HG03571 (cell line): Measurements from ENCODE around the gene PHF8.

Source experiments
- ATAC-seq: cut with Tn5 transposase; IDR thresholded peaks from one replicate; pipeline ENCODE4 v1.9.1; 2021; ENCODE audit not compliant: unreplicated experiment

The PHF8 gene

DNA sequence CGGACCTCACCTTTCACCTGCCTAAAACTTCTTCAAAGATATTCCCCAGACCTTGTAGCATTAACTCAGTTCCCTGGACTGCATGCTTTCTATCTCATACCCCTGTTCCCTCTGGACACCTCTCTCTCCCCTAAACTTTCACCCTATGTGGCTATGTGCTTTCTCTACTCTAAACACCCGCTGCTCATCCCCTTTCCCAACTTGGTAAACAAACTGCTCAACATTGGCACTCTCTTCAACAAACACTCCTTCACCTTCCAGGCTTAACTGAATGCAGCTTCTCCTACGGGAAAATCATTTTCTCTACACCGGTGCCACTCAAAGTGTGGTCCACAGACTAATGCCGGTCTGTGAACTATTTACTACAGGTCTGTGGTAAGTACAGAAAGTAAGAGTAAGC lies 19.9 kb downstream of the PHF8 start:
- ATAC-seq: no peak

DNA sequence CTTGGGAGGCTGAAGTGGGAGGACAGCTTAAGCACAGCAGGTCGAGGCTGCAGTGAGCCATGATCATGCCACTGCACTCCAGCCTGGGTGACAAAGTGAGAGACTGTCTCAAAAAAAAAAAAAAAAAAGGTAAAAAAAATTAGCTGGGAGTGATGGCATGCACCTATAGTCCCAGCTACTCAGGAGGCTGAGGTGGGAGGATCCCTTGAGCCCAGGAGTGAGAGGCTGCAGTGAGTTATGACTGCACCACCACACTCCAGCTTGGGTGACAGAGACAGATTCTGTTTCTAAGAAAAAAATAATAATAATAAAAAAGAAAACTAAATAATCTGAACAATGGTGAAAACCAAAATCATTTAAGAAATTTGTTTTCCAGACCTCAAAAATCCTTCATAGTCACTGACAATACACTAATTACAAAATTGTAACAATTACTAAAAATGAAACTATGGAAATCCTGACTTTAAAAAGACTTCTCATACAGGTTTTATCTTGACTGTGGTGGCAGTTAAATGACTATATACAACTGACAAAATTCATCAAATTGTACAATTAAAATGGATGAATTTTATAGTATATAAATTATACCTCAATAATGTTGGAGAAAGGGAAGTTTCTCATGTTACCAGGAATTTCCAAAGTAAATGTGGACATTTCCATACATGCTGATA lies 31.3 kb downstream of the PHF8 start:
- ATAC-seq: no peak

GRCh38 chrX:54007682-54008081 lies 36.6 kb downstream of the PHF8 start:
- no peak for ATAC-seq

GRCh38 chrX:53997724-53998123 lies 46.5 kb downstream of the PHF8 start:
- no peak for ATAC-seq

GRCh38 chrX:53992589-53992988 lies 51.7 kb downstream of the PHF8 start:
- ATAC-seq: no peak

GRCh38 chrX:53990171-53990570 lies 54.1 kb downstream of the PHF8 start:
- no peak for ATAC-seq

DNA sequence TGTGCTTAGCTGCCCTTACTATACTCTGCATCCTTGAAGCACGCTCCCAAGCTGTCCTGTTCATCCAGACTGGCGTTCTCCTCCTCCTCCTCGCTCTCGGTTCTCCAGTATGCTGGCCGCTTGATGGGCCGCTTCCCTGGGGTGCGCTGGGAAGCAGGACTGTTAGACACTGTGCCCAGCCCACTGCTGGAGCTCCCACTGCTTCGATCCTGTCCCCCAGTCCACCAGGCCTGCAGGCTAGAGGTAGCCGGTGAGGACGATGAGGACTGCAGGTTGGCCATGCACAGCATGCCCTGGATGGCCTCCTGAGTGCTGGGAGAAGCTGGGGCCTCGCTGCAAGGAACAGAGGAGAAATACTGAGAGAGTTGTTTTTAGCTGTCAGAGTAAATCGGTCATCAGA lies 59.4 kb downstream of the PHF8 start:
- no peak for ATAC-seq

DNA sequence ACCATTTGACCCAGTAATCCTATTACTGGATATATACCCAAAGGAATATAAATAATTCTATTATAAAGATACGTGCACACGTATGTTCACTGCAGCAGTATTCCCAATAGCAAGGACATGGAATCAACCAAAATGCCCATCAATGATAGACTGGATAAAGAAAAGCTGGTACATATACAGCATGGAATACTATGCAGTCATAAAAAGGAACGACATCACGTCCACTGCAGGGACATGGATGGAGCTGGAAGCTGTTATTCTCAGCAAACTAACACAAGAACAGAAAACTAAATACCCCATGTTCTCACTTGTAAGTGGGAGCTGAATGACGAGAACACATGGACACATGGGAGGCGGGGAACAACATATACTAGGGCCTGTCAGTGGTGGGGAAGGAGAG lies 69.7 kb downstream of the PHF8 start:
- ATAC-seq: no peak

DNA sequence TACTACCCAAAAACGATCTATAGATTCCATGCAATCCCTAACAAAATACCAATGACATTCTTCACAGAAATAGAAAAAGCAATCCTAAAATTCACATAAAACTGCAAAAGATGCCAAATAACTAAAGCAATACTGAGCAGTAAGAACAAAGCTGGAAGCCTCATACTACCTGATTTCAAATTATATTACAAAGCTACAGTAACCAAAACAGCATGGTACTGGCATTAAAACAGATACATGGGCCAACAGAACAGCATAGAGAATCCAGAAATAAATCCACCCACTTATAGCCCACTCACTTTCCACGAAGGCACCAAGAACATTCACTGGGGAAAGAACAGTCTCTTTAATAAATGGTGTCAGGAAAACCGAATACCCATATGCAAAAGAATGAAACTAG lies 74.7 kb downstream of the PHF8 start:
- ATAC-seq: no peak

- ATAC-seq: no peak
Measured at GRCh38 chrX:53950130-53950733, 94.0 kb downstream of the PHF8 start.

DNA sequence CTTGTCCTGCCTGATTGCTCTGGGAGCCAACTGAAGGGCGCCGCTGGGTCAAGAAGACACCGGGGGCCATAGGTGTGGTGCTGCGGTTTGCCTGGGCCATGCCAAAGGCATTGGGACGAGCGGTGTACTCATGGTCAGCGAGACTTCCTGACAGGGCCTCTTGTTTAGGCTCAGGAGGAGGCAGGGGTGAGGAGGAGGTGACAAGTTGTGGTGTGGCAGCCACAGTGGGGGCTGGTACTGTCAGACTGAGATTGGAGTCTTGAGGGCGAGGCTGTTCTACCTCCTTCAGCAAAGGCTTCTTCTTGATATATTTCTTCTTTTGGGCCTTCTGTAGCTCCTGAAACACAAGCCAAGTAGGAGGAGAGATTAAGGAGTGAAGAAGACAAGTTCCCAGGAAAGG lies 104.1 kb downstream of the PHF8 start:
- no peak for ATAC-seq

DNA sequence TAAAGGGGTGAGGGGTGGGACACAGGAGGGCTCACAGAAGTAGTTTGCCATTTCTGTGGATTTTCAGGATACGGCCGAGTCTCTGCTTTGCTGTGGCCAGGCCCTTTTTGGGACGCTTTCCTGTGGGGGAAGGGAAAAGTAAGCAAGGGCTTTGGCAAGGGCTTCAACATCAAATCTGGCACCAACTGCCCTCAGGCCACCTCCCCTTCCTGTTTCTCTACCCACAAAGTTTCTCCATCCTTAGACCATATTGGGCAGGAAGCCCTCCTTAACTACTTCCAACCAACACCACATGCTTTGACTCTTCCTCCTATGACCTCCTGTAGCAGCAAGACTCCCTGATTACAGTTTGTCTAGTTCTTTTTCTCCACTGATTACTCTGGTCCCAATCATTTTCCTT lies 105.1 kb downstream of the PHF8 start:
- no peak for ATAC-seq

DNA sequence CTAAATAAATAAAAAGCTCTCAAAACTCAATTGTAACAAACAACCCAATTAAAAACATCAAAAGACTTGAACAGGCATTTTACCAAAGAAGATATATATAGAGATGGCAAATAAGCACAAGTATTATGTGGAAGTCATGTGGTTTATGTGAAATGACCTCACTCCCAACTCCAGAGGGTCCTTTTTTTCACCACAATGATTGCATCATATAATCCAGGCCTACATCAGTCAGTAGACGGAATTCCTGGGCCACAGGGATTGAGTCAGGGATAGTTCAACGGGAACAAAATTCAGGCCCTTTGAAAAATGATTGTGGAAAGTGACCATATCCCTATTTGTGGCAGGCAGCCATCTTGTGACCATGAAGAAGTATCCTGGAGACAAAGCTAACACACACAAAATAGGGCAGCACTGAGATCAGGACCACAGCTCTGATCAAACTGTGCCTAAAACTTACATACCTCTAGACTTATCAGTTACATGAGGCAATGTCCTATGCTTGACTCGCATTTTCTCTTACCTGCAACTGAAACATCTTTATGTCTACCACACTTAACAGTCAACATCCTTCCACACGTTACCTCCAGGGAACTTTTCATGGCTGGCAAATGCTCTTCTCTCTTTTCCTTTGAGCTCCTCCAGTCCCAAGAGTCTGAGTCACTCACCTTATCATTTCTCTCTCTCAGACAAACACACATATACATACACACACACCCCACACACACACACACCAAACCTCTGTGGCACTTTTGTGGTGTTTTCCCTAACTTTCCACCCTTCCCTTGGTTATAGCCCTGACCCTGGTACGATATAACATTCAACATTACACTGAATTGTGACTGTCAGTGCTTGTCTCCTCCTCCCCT lies 113.5 kb downstream of the PHF8 start:
- no peak for ATAC-seq

DNA sequence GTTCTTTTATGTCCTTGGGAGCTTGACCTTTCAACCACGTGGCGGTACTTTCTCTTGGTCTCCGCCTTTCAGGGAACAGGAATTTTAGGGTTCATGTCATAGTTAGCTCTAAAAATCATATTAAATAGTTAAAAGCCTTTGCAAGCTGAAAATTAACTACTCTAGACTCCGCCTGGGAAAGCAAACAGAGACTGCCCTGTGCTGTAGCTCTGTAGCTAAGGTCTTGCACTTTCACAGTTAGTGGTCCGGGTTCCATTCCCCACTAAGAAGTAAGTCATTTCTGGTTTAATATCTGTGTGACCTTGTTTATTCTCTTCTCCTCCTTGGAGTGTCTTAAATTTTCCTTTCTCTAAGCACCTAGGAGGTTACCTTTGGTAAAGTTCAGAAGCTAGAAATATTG lies 118.2 kb downstream of the PHF8 start:
- ATAC-seq: no peak

- no peak for ATAC-seq
Measured at GRCh38 chrX:53918702-53919101, 125.6 kb downstream of the PHF8 start.

GRCh38 chrX:53900623-53901022 lies 143.7 kb downstream of the PHF8 start:
- no peak for ATAC-seq

- no peak for ATAC-seq
Measured at GRCh38 chrX:53895270-53895669, 149.0 kb downstream of the PHF8 start.
